HCT116 (cell line): ENCODE data around the gene TMEM256.

Experiments
- EZH2 ChIP-seq: fragments of 200-600 bp; sonication (generic); IDR thresholded peaks from 2 replicates; pipeline ENCODE4 v1.6.1; 2017; ENCODE audit warnings: antibody characterized with exemption, mixed run types
- POLR2A ChIP-seq: IDR thresholded peaks from 2 replicates; pipeline ENCODE4 v1.7.0; 2011; ENCODE audit warnings: borderline replicate concordance; ENCODE audit not compliant: insufficient read depth, insufficient read length; ENCODE audit errors: extremely low read depth
- TCF7L2 ChIP-seq: IDR thresholded peaks from 2 replicates; pipeline ENCODE4 v1.7.0; 2011; ENCODE audit warnings: borderline replicate concordance, inconsistent platforms; ENCODE audit not compliant: insufficient read depth, insufficient read length; ENCODE audit errors: extremely low read depth
- ZFX ChIP-seq: fragments of 450-650 bp; IDR thresholded peaks from 2 replicates; pipeline ENCODE4 v1.6.1; 2017
- ZNF274 ChIP-seq: fragments of 200-500 bp; sonication (Bioruptor generic); IDR thresholded peaks from 2 replicates; pipeline ENCODE4 v1.6.1; 2014; ENCODE audit warnings: mild to moderate bottlenecking, low read depth, low read length, inconsistent platforms
- TF ChIP-seq, protein P1 (sequence below), 3 experiments: fragments of 200-600 bp in 1 of 3; sonication (generic) in 1 of 3; IDR thresholded peaks in 2 of 3; conservative IDR thresholded peaks in 1 of 3; 2 replicates each; pipeline ENCODE4 v1.5.1; 2012 to 2017; ENCODE audit warnings: low read depth in 2 of 3, low read length in 2 of 3, antibody characterized with exemption in 1 of 3, borderline replicate concordance in 1 of 3, control low read depth in 1 of 3, mild to moderate bottlenecking in 1 of 3, mixed read lengths in 1 of 3, mixed run types in 1 of 3, moderate library complexity in 1 of 3; ENCODE audit not compliant: insufficient read depth in 1 of 3
- TF ChIP-seq, protein P2 (sequence below): IDR thresholded peaks from 2 replicates; pipeline ENCODE4 v1.6.1; 2012
- TF ChIP-seq, protein P3 (sequence below): IDR thresholded peaks from 2 replicates; pipeline ENCODE4 v1.6.1; 2012; ENCODE audit warnings: low read depth

DNA sequence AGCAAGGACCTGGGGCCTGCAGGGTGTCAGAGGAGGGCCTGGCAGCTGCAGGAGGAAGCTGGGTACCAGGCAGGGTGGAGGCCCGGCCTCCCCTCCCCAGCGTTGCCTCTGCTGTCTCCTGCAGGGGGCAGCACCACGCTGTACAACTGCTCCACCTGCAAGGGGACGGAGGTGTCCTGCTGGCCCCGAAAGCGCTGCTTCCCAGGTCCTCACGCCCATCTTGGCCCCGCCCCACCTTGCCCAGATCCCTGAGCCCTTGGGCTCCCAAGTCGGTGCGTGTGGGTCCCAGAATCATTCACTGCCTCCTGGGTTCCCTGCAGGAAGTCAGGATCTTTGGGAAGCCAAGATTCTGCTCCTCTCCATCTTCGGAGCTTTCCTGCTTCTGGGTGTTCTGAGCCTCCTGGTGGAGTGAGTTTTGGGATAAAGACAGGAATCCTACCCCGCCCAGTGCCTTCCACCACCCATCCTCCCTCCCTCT lies 47.8 kb downstream of the TMEM256 start:
- TF ChIP-seq, protein P1, sequence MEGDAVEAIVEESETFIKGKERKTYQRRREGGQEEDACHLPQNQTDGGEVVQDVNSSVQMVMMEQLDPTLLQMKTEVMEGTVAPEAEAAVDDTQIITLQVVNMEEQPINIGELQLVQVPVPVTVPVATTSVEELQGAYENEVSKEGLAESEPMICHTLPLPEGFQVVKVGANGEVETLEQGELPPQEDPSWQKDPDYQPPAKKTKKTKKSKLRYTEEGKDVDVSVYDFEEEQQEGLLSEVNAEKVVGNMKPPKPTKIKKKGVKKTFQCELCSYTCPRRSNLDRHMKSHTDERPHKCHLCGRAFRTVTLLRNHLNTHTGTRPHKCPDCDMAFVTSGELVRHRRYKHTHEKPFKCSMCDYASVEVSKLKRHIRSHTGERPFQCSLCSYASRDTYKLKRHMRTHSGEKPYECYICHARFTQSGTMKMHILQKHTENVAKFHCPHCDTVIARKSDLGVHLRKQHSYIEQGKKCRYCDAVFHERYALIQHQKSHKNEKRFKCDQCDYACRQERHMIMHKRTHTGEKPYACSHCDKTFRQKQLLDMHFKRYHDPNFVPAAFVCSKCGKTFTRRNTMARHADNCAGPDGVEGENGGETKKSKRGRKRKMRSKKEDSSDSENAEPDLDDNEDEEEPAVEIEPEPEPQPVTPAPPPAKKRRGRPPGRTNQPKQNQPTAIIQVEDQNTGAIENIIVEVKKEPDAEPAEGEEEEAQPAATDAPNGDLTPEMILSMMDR (IDR thresholded peaks at IDR 0.05 in 2 of 3, conservative IDR thresholded peaks at IDR 0.05 in 1 of 3; ENCODE audit: borderline replicate concordance in 1 of 3, insufficient read depth in 1 of 3, low read depth in 2 of 3, low read length in 2 of 3), result peak; percentile 86 to 92 (median 91)
- TF ChIP-seq, protein P2, sequence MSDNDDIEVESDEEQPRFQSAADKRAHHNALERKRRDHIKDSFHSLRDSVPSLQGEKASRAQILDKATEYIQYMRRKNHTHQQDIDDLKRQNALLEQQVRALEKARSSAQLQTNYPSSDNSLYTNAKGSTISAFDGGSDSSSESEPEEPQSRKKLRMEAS, result no peak
- TF ChIP-seq, protein P3, sequence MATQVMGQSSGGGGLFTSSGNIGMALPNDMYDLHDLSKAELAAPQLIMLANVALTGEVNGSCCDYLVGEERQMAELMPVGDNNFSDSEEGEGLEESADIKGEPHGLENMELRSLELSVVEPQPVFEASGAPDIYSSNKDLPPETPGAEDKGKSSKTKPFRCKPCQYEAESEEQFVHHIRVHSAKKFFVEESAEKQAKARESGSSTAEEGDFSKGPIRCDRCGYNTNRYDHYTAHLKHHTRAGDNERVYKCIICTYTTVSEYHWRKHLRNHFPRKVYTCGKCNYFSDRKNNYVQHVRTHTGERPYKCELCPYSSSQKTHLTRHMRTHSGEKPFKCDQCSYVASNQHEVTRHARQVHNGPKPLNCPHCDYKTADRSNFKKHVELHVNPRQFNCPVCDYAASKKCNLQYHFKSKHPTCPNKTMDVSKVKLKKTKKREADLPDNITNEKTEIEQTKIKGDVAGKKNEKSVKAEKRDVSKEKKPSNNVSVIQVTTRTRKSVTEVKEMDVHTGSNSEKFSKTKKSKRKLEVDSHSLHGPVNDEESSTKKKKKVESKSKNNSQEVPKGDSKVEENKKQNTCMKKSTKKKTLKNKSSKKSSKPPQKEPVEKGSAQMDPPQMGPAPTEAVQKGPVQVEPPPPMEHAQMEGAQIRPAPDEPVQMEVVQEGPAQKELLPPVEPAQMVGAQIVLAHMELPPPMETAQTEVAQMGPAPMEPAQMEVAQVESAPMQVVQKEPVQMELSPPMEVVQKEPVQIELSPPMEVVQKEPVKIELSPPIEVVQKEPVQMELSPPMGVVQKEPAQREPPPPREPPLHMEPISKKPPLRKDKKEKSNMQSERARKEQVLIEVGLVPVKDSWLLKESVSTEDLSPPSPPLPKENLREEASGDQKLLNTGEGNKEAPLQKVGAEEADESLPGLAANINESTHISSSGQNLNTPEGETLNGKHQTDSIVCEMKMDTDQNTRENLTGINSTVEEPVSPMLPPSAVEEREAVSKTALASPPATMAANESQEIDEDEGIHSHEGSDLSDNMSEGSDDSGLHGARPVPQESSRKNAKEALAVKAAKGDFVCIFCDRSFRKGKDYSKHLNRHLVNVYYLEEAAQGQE, result no peak
- TF ChIP-seq EZH2, result no peak
- TF ChIP-seq ZFX, result no peak
- no peak for TF ChIP-seq TCF7L2
- TF ChIP-seq POLR2A, result no peak
- TF ChIP-seq ZNF274, result no peak
